Measurements from ENCODE around the gene KCNK5.

The KCNK5 gene

DNA sequence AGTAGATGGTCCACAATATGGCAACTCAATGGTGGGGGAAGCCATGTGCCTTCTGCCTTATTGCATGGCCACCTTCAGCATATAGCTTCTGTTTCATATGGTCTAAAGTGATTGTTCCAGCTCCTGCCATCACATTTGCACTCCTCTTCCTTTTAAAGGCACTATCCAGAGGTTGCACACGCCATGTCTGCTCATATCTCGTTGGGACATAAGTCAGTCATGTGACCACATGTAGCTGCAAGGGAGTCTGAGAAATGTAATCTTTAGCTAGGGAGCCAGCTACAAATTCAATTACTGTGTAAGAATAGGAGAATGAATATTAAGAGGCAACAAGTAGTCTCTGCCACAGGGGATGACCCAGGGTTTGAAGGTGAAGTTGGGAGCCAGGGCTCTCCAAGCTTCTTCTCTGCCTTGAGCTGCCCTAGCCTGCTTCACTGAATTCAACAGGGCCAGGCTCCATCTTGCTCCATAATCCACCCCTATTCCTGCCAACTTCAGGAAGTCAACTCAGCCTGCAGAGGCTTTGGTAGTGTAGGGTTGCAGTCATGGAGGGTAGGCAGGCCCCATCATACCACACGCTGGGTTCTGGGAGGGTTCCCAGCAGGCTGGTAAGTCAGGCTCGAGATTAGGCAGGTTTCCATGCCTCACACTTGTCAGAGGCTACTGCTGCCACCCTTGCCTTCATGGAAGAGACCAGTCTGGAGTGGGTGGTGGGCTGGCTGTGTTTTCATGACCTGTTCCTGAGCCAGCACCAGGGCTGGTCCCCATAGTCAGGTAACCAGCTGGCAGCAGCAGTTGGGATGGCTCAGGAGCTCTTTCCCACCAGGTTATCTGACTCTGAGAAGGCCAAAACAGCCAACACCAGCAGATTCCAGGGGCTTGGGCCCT lies 57.5 kb downstream of the KCNK5 start:
- DNase-seq (ENCODE audit: low spot score): no peak

DNA sequence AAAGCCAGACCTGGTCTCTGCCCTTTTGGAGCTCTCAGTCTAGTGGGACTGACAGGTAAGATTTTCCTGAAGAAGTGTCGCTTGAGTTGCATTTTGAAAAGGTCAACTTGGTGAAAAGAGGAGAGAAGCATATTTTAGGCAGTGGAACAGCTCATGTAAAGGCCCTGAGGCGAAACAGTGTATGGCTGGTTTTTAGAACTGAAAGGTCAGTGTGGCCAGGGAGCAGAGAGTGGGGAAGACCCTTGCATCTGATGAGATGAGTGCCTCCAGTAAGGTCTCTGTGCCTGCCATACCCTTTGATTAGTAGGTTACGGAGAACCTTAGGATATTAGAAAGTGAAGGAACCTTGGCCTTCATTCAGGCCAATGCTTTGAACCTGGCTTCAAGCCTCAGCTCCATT lies 58.4 kb downstream of the KCNK5 start:
- DNase-seq (ENCODE audit: low spot score): no peak

GRCh38 chr6:39170389-39170788 lies 58.9 kb downstream of the KCNK5 start:
- DNase-seq (ENCODE audit: low spot score): no peak

DNA sequence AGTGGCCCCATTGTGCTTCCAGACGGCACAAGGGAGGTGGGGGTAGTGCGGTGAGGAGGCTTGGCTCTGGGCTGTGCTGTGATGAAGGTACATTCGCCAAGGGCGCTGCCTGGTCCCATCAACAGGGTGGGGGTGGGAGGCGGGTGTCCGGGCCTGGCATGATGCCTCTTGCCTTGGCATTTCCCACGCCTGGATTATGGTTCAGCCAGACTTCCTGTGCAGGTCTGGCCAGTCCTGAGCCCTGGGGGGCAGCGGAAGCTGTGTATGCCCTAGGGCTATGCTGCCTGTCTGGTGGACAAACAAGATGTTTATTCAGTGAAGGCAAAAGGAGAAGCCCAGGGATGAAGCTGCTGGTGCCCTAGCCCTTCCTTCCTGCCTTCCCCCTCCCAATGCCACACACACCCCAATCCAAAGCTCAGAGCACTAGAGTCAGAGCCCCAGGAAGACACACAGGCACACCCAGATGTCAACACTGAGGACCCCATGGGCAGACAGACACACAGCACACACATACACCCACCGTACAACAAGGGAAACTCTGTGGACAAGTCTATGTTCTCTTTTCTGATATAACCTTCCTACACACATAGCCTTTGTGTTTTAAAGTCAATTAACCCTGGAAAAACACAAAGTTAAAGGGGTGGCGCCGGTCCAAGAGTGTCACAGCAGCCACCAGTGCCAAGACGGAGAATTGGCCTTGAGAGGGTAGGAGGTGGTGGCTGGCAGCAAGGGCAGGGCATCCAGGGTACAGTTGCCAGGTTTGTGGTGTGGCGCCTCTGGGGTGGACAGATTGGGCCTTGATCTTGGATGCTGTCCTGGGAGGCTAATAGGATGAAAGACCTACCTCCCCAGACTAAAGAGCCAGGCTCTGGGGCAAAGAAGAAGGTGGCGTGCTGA lies 59.6 kb downstream of the KCNK5 start:
- no peak for DNase-seq (ENCODE audit: low spot score)

DNA sequence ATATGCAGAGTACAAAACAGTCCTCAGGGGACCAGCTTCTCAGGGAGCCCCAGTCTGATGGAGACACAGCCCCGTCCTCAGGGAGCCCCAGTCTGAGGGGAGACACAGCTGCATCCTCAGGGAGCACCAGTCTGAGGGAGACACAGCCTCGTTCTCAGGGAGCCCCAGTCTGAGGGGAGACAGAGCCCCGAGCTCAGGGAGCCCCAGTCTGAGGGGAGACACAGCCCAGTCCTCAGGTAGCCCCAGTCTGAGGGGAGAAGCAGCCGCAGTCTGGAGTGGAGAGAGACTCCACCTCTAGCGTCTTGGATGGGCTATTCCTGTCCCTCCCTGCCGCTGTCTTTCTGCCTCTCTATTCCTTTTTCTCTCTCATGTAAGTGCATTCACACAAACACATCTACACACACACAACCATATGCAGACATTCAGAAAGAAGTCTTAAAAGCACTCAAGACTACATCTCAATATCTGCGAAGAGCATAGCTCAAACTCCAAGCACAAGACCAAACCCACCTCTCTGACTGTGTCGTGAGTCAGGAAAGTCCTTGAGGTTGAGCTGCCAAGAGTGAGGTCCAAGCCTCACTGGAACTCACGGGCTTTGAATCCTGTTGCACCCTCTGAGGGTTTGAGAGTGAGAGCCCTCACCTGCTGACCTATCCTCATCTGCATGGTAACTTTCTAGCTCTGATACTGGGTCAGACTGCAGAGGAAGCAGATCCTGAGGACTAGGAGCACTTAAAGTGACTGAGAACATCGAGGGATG lies 61.2 kb downstream of the KCNK5 start:
- no peak for DNase-seq (ENCODE audit: low spot score)

DNA sequence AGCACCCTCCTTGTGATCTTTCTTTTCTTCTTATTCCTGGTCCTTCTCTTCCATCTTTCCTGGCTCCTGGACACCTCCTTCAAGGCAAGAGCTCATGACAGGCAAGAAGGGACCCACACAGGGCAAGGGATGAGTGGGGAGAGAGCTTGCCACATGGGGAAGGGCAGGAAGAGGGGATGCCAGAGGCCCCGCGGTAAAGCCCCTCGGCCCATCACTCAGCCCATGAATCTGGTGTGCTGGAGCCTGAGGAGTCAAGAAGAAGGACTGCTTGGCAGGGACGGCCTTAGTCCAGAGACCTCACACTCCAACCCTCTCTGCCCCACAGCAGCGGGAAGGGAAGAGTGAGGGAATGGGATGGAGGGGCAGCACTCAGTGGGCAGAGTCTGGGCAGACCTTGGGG lies 62.0 kb downstream of the KCNK5 start:
- no peak for DNase-seq (ENCODE audit: low spot score)

DNA sequence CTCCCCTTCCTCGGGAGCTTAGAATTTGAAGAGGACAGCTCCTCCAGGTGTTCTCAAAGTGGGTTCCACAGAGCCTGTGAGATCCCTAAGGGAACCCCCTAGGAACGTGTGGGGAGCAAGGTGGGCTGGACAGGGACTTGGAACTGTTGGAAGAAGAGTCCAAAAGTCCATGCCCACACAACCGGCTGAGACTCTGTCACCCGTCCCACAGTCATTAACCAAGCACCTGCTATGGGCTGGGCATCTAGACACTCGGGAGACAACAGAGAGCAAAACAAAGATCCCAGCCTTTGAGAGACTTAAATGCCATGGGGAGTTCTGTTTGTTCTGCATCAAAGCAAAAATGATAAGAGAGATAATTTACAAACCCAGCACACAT lies 62.4 kb downstream of the KCNK5 start:
- DNase-seq (ENCODE audit: low spot score): no peak

DNA sequence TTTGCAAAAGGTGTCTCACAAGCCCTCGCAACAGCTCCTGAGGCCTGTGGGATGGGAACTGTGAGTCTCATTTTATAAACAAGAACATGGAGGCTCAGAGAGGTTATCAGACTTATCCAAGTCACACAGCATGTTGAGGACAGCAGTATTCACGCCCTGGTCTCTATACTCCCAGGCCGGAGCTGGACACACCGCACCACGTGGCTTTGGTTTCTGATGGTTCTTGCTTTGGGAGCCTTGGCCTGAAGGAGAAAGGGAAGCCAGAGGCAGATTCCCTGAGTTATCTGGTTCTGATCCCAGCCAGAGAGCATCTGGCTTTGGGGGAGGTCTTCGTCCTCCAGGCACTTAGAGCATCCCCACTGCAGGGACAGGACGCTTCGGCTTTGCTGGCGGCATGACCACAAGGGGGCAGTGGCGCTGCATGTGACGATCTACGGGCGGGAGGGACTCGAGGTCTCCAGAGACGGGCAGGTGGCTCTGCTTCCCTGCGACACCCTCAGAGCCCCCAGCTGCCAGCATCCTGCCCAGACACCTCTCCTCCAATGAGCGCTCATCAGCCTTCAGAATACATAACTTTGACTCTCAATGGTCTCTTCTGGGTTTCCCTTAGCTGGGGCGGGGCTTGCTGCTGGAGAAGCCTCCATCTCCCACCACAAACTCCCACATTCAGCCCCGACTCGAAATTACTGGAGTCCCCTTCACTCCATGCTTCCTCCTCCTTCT lies 62.9 kb downstream of the KCNK5 start:
- peak; percentile 78 for DNase-seq (ENCODE audit: low spot score)

DNA sequence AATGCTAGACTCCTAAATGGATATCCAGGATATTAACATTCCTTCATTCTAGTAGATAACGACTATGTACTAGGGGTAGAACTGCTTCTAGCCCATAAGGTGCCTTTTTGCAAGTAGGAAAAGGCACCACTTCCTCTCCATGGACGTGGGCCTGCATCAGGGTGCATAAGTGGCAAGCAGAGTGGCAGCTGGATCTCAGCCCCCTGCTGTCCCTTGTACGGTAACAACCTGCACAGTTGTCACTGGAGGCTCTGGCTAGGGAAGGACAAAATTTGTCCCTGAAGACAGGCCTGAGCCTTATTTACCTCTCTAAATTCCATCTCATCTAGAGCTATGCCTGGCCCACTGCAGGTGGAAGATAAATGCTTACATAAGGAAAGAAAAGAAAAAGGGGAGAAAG lies 71.8 kb downstream of the KCNK5 start:
- DNase-seq (ENCODE audit: low spot score): no peak

DNA sequence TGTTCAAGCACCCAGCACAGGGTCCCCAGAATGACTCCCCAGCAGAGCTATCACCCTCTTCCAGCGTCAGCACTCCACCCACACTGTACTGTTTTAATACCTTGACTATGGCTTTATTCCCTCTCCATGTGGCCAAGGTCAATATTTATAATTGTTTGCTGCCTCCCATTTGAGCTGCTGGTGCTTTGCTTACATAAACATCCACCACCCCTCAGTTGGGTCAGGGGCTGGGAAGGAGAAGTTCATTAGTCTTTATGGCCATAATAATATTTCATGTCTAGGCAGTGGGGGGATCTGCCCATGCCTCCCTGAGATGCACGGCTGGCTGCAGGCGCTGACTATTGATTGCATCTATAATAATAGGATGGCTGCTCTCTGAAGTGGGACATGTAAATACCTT lies 72.5 kb downstream of the KCNK5 start:
- no peak for DNase-seq (ENCODE audit: low spot score)

DNA sequence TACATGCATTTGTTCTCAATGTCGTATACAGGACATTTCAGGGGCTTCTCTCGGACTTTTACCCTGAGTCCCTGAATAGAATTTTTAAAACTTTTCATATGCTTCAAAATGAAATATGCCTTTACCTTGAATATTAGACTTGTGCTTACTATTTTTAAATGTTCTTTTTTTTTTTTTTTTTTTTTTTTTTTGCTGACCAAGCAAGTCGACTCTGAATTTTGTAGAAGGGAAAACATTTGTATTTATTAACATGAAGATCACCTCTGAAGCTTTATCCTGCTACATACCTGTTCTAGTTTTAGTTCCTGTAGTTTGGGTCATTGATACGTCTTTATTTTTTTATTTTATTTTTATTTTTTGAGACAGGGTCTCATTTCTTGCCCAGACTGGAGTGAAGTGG lies 74.6 kb downstream of the KCNK5 start:
- no peak for DNase-seq (ENCODE audit: low spot score)

DNA sequence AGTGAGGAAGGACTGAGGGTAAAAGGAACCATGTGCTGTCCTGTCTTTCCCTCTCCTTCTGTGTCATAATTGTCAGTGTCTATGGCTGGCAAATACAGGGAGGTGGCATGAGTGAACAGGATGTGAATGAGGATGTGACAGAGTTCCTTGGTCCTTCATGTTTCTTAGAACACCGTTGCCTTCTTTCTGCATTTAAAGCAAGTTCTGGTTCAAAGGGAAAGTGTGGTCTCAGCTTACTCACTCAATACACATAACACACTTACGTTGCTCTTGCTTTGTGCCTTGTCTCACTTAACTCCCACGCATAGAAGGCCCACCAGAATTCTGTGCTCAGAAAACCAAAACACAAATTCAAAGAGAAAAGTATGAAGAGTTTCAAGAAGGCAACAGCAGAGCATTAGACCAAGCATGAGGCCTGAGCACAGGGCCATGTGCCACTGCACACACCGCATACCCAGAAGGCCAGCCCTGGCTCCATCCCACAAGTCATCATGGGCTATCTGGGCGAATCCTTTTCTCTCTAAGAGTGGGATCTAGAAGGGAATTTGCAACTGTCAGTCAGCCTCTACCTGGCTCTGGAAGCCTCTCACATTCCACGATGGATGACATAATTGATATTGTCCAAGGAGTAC lies 75.4 kb downstream of the KCNK5 start:
- no peak for DNase-seq (ENCODE audit: low spot score)

DNA sequence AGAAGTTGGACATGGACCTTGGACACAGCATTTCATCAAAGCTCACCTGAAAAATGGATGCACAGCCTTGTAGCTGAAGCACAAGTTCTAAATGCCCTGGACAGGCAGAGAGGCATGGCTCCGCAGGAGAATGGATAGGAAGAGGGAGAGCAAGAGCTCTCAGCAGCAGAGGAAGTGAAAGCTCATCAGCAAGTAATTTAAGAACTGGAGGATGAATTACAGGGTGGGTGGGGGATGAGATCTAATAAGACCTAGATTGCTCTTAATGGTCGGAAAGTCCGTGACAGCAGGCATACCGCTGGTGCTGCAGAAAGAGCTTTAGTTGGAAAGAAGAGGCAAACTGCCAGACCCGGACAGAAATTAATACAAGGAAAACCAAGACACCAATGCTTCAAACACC lies 77.0 kb downstream of the KCNK5 start:
- DNase-seq (ENCODE audit: low spot score): no peak

DNA sequence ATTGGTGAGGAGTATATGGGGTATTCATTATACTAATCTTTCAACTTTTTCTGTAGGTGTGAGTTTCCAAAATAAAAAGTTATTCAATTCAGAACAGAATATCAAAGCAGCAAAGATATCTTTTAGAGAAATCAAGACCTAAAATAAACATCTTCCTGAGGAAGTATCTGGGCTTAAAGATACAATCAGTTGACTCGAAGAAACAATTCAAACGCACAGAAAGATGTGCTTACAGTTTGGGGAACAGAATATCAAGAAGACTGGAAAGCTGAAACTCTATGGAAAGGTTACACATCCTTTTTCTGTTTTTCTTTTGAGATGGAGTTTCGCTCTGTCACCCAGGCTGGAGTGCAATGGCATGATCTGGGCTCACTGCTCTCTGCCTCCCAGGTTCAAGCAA lies 78.1 kb downstream of the KCNK5 start:
- DNase-seq (ENCODE audit: low spot score): no peak

- DNase-seq (ENCODE audit: low spot score): no peak
These were observed 84.6 kb downstream of the KCNK5 start for GRCh38 chr6:39144481-39145173.

DNA sequence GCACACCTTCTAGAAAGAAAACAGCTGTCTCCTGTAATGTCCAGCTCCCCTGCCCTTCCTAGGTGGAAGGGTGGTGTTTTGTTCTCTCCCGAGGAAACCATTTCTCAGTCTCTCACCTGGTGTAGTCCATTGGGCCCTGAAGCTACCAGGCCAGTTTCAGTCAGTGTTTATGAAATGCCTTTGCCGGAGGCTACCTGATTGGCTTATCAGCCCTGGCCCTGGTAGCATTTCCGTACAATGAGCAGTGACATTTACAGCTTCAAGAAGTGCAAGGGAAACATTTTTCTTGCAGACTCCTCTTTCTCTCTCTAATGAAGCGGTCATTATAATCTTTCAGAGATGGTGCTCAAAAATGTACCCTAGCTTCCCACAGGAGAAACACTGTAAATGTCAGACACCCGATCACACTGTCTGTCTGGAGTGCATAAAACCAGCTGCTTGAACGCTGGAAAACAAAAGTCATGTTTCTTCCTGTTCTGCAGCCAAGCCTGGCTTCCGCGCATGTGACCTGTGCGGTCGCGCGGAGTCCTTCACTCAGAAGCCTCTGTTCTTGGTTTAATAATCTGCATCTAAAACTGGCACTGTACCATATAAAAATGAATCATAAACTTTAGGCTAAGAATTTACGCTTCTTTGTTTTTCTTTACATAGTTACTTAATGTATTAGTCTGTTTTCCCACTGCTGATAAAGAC lies 85.9 kb downstream of the KCNK5 start:
- DNase-seq (ENCODE audit: low spot score): no peak

DNA sequence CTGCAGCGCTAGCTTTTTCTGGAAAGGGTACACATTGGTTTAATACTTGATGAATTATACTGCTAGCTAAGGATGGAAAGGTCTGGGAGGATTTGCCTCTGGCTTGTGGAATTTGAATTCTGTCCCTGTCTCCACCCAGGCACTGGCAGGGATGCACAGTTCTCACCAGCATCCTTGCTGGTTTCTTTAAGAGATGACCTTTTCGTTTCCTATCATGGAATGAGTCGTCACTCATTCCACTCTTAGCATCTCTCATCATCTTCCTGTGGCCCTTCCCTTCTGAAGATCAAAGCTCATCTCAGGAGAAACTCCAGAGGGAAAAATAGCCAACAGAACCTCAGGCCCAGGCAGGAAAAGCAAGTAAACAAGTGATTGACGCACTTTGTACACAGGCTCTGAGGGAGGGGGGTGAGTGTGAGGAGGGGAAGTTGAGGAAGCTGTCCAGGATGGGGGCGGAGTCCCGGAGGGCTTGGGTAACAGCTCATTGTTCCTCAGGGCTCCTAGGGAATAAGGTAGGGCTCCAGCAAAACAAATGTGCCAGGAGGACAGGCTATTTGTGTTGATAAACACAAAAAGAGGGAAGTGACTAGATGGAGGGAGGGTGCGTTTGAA lies 88.6 kb downstream of the KCNK5 start:
- DNase-seq (ENCODE audit: low spot score): no peak

Measured in hematopoietic multipotent progenitor cell treated with erythropoietin and hydrocortisone succinate and interleukin-3 and kit ligand, for 17 days (in vitro differentiated cells).